NT2/D1 (cell line): Measurements from ENCODE around the gene XCR1.

Experiments used
- SUZ12 ChIP-seq: IDR thresholded peaks from 2 replicates; pipeline ENCODE4 v1.6.1; 2011; ENCODE audit not compliant: insufficient read length, insufficient read depth; ENCODE audit errors: extremely low read depth
- ZNF274 ChIP-seq: IDR thresholded peaks from 2 replicates; pipeline ENCODE4 v1.6.1; 2011; ENCODE audit warnings: mild to moderate bottlenecking, low read depth, low read length

GRCh38 chr3:46036191-46036590 is 8.9 kb upstream of the XCR1 start:
- TF ChIP-seq ZNF274 (no peak), SUZ12 (no peak)
